HepG2 (cell line): ENCODE data around the gene DNAJA1. TPM values are rescaled to one million over a fixed set of nuclear protein-coding genes. Genes with fewer than 3 reads are reported as not detected.
A peak's percentile ranks its signal among the peaks of the same experiment; 100 is the strongest.

Source experiments
- ATAC-seq: fragments of 200-7000 bp; cut with Tn5 transposase; 3 replicates; pipeline ENCODE4 v1.9.1; 2020; ENCODE audit warnings: mild to moderate bottlenecking, moderate library complexity
- BruUV-seq: library from RNA; stranded (reverse); fragments of 400-500 nt; replicated peaks from 2 replicates; lab custom pipeline; 2021; lab: Mats Ljungman, UMichigan
- CTCF ChIA-PET: fragments of 300-600 bp; formaldehyde crosslinking; extraction: SDS; loops from one replicate; lab custom pipeline; 2021; ENCODE audit warnings: low total read pairs, inconsistent platforms, low intra/inter-chr PET ratio; lab: Yijun Ruan, JAX
- POLR2A ChIA-PET: fragments of 350-600 bp; sonication (Branson Sonifier 250); formaldehyde crosslinking; loops from one replicate; lab custom pipeline; 2020; ENCODE audit warnings: antibody characterized with exemption, inconsistent platforms; lab: Yijun Ruan, JAX
- DNase-seq: peaks from one replicate; pipeline ENCODE4 v3.0.0-alpha.2; 2015; ENCODE audit warnings: low spot score
- FAIRE-seq: peaks from 3 replicates; lab custom pipeline; 2011; peaks lifted over from hg19 to GRCh38; lab: Jason Lieb, UNC
- H2AFZ ChIP-seq: one replicate; pipeline ENCODE4 v1.6.1; 2011; ENCODE audit warnings: low read length, inconsistent platforms
- H3K27ac ChIP-seq: fragments of 300-600 bp; 3 replicates; pipeline ENCODE4 v1.8.0; 2011; ENCODE audit warnings: mixed run types, mild to moderate bottlenecking, mixed read lengths, low read length, inconsistent platforms; ENCODE audit not compliant: insufficient read depth; ENCODE audit errors: extremely low read length
- H3K27me3 ChIP-seq, 2 experiments: fragments of 200-600 bp in 1 of 2; 2 replicates in 1 of 2; 3 replicates in 1 of 2; pipeline versions ENCODE4 v1.6.0 to v1.8.0; 2011; ENCODE audit warnings: low read length in 2 of 2, mild to moderate bottlenecking in 2 of 2, moderate library complexity in 2 of 2, inconsistent platforms in 1 of 2; ENCODE audit not compliant: insufficient read depth in 2 of 2, control insufficient read depth in 1 of 2
- H3K36me3 ChIP-seq, 2 experiments: fragments of 200-600 bp in 1 of 2; replicated peaks in 1 of 2; 2 replicates in 1 of 2; 3 replicates in 1 of 2; pipeline versions ENCODE4 v1.5.1 to v1.8.0; 2011; ENCODE audit warnings: low read length in 2 of 2, inconsistent platforms in 1 of 2; ENCODE audit not compliant: insufficient read depth in 2 of 2, control insufficient read depth in 1 of 2
- H3K4me1 ChIP-seq: 2 replicates; pipeline ENCODE4 v1.5.1; 2012; ENCODE audit warnings: low read length, inconsistent platforms; ENCODE audit not compliant: insufficient read depth
- H3K4me2 ChIP-seq: 2 replicates; pipeline ENCODE4 v1.6.0; 2011; ENCODE audit warnings: low read depth, low read length, inconsistent platforms
- H3K4me3 ChIP-seq, 3 experiments: fragments of 200-600 bp in 1 of 3; sonication (generic), shearing (Covaris generic) in 1 of 3; replicated peaks in 1 of 3; 2 replicates each; pipeline ENCODE4 v1.5.1; 2011 to 2016; ENCODE audit warnings: low read length in 3 of 3, inconsistent platforms in 2 of 3, low read depth in 2 of 3, mild to moderate bottlenecking in 2 of 3, control low read depth in 1 of 3, mixed read lengths in 1 of 3; ENCODE audit not compliant: insufficient read depth in 1 of 3
- H3K79me2 ChIP-seq: one replicate; pipeline ENCODE4 v1.6.1; 2011; ENCODE audit warnings: low read length, inconsistent platforms; ENCODE audit not compliant: insufficient read depth
- H3K9ac ChIP-seq: 2 replicates; pipeline ENCODE4 v1.6.0; 2011; ENCODE audit warnings: mild to moderate bottlenecking, low read depth, low read length, inconsistent platforms; ENCODE audit not compliant: insufficient read depth
- H3K9me3 ChIP-seq: 2 replicates; pipeline ENCODE4 v1.5.1; 2012; ENCODE audit warnings: mild to moderate bottlenecking, low read length
- H4K20me1 ChIP-seq: 2 replicates; pipeline ENCODE4 v1.6.0; 2011; ENCODE audit warnings: inconsistent platforms, mild to moderate bottlenecking, low read length, moderate library complexity; ENCODE audit not compliant: insufficient read depth
- CEBPZ ChIP-seq: IDR thresholded peaks from 2 replicates; pipeline ENCODE4 v1.6.1; 2012; ENCODE audit warnings: low read length, improper control_type of control experiment
- DNMT1 ChIP-seq: sonication (generic); formaldehyde crosslinking; IDR thresholded peaks from 2 replicates; pipeline ENCODE4 v1.5.1; 2020; ENCODE audit warnings: mild to moderate bottlenecking, missing genetic modification reagents
- HNF1A ChIP-seq, 2 experiments: sonication (generic) in 1 of 2; formaldehyde crosslinking in 1 of 2; IDR thresholded peaks; 2 replicates each; pipeline versions ENCODE4 v1.4.0 to v1.6.1; 2016 to 2020; ENCODE audit warnings: borderline replicate concordance in 1 of 2, low read depth in 1 of 2, mild to moderate bottlenecking in 1 of 2, missing genetic modification reagents in 1 of 2
- KAT8 ChIP-seq: IDR thresholded peaks from 2 replicates; pipeline ENCODE4 v1.6.1; 2016; ENCODE audit warnings: missing genetic modification reagents, missing compliant biosample characterization
- MXI1 ChIP-seq: IDR thresholded peaks from 3 replicates; pipeline ENCODE4 v1.6.1; 2012; ENCODE audit warnings: low read depth, low read length, inconsistent platforms, borderline replicate concordance
- NCOA1 ChIP-seq: sonication (generic); formaldehyde crosslinking; IDR thresholded peaks from 2 replicates; pipeline ENCODE4 v1.9.0; 2021; ENCODE audit warnings: missing genetic modification reagents
- NRL ChIP-seq: sonication (generic); formaldehyde crosslinking; IDR thresholded peaks from 2 replicates; pipeline ENCODE4 v1.5.0; 2020; ENCODE audit warnings: missing genetic modification reagents, mild to moderate bottlenecking, moderate library complexity, borderline replicate concordance
- REPIN1 ChIP-seq: sonication (generic); formaldehyde crosslinking; IDR thresholded peaks from 2 replicates; pipeline ENCODE4 v1.8.0; 2022; ENCODE audit warnings: missing genetic modification reagents, low read depth, mild to moderate bottlenecking, borderline replicate concordance
- SIX4 ChIP-seq: sonication (generic); formaldehyde crosslinking; IDR thresholded peaks from 2 replicates; pipeline ENCODE4 v1.4.0; 2020; ENCODE audit warnings: missing genetic modification reagents
- SOX5 ChIP-seq: IDR thresholded peaks from 2 replicates; pipeline ENCODE4 v1.6.1; 2016; ENCODE audit warnings: borderline replicate concordance
- U2AF2 ChIP-seq: fragments of 200-400 bp; formaldehyde crosslinking; IDR thresholded peaks from 2 replicates; pipeline ENCODE4 v1.6.1; 2017; ENCODE audit warnings: low read depth, mild to moderate bottlenecking, low read length
- ZNF20 ChIP-seq: sonication (generic); formaldehyde crosslinking; IDR thresholded peaks from 2 replicates; pipeline ENCODE4 v1.4.0; 2020; ENCODE audit warnings: mild to moderate bottlenecking, moderate library complexity, missing genetic modification reagents
- ZNF230 ChIP-seq: sonication (generic); formaldehyde crosslinking; IDR thresholded peaks from 2 replicates; pipeline ENCODE4 v1.4.0; 2020; ENCODE audit warnings: mild to moderate bottlenecking, missing genetic modification reagents
- ZNF556 ChIP-seq: sonication (generic); formaldehyde crosslinking; IDR thresholded peaks from 2 replicates; pipeline ENCODE4 v1.4.0; 2020; ENCODE audit warnings: mild to moderate bottlenecking, missing genetic modification reagents, borderline replicate concordance
- ZZZ3 ChIP-seq: sonication (generic); formaldehyde crosslinking; IDR thresholded peaks from 2 replicates; pipeline ENCODE4 v1.4.0; 2020; ENCODE audit warnings: missing genetic modification reagents, mild to moderate bottlenecking, borderline replicate concordance
- WGBS: methylation state at CpG from one replicate; pipeline ENCODE4 v1.1.6; 2017; ENCODE audit warnings: low lambda C conversion rate; 5-methylcytosine and 5-hydroxymethylcytosine counted together
- in situ Hi-C: cut with HindIII; loops from 2 replicates; pipeline ENCODE4 v1.10.0; 2017; ENCODE audit warnings: low pct_unique_long_range_greater_than_20kb; ENCODE audit not compliant: extremely low pct_ligation_motif_present
- intact Hi-C: fragments of 100-400 bp; cut with micrococcal nuclease; formaldehyde crosslinking; loops from one replicate; pipeline ENCODE4 v1.10.0; 2022; ENCODE audit not compliant: unreplicated experiment
- polyA plus RNA-seq, 8 experiments: library from polyadenylated mRNA; depleted of rRNA in 3 of 8; stranded (reverse) in 7 of 8; unstranded in 1 of 8; fragments of >200 nt; fragmentation: Illumina TruSeq in 4 of 8; extraction: Trizol in 4 of 8; gene quantifications; 2 replicates each; pipeline versions ENCODE4 v1.2.1 to v1.2.3, GENCODE V29; 2011 to 2016; ENCODE audit warnings: low read depth in 4 of 8, missing spikeins in 1 of 8, mixed read lengths in 1 of 8; ENCODE audit not compliant: insufficient read depth in 1 of 8
- total RNA-seq, 5 experiments: library from RNA; depleted of rRNA; stranded (reverse); fragments of >200 nt; fragmentation: Illumina TruSeq; extraction: Trizol; gene quantifications; 2 replicates each; pipeline ENCODE4 v1.2.3, GENCODE V29; 2016; ENCODE audit warnings: low read depth in 1 of 5

Gene DNAJA1
- total and polyA plus RNA-seq, 2 of the 13 experiments (the other 11 are each of a cell fraction or from before 2014, with no cell fraction given), result 95.9 to 306 TPM

- TF ChIP-seq SIX4, result no peak; the same call in 1 of the 2 replicates
- no peak for TF ChIP-seq DNMT1 (CRISPR knock-in tag)
- peak; percentile 63; the same call in 1 of the 3 replicates for TF ChIP-seq MXI1
- TF ChIP-seq ZNF20, result no peak
- TF ChIP-seq KAT8 (CRISPR knock-in tag), result peak; percentile 35; the same call in 1 of the 2 replicates
- 0 out of 2 replicates have a peak, but pooled peaks have one; percentile 22 for TF ChIP-seq REPIN1 (CRISPR knock-in tag)
These were observed 23.0 kb downstream of the DNAJA1 start (continued) for GRCh38 chr9:33048054-33048465.

GRCh38 chr9:33049680-33050361, 24.7 kb downstream of the DNAJA1 start:
- in situ Hi-C loops, result no loop called here
- H3K4me2 ChIP-seq, result no peak overlapping the region
- peaks cover 29% of the 10 kb centered on the region for H3K4me1 ChIP-seq
- H3K36me3 ChIP-seq, result peaks cover 16 to 47% of the 10 kb centered on the region in 2 experiments
- H3K9ac ChIP-seq, result no peak overlapping the region
- ATAC-seq (no peak), DNase-seq (no peak), FAIRE-seq (no peak)
- POLR2A ChIA-PET, result interaction anchor here (3.9 kb wide), 1 partner anchor 24 kb away, joined by 36 read pairs; the partner anchor contains the start of gene DNAJA1
- no peaks in the 10 kb centered on the region for H4K20me1 ChIP-seq
- BruUV-seq, result no TSS peak
- H3K27me3 ChIP-seq, result no peaks in the 10 kb centered on the region
- CTCF ChIA-PET, result no interaction called here
- no peak overlapping the region for H3K4me3 ChIP-seq
- WGBS, result 96% methylated on average over 2 of the region's 2 CpGs
- no peak overlapping the region for H3K27ac ChIP-seq
- H2AFZ ChIP-seq, result no peak overlapping the region
- H3K79me2 ChIP-seq, result no peaks in the 10 kb centered on the region
- no peaks in the 10 kb centered on the region for H3K9me3 ChIP-seq
- intact Hi-C loops, result no loop called here
- no peak for TF ChIP-seq HNF1A (IDR thresholded peaks at IDR 0.05; ENCODE audit: low read depth)
- no peak for TF ChIP-seq HNF1A (CRISPR knock-in tag; IDR thresholded peaks at IDR 0.05; ENCODE audit: borderline replicate concordance)
- TF ChIP-seq ZZZ3 (CRISPR knock-in tag), result no peak
- TF ChIP-seq U2AF2, result no peak
- no peak for TF ChIP-seq NRL
- no peak for TF ChIP-seq NCOA1
- no peak for TF ChIP-seq ZNF230 (CRISPR knock-in tag)
- TF ChIP-seq SOX5 (CRISPR knock-in tag), result no peak
- TF ChIP-seq CEBPZ, result no peak
- no peak for TF ChIP-seq ZNF556 (CRISPR knock-in tag)
